ENCODE measurements around the gene MEAK7. TPM values are rescaled to one million over a fixed set of nuclear protein-coding genes. Genes with fewer than 3 reads are reported as not detected.

The MEAK7 gene
- total RNA-seq, 1 experiment from 2014 or later: 30.9 TPM

DNA sequence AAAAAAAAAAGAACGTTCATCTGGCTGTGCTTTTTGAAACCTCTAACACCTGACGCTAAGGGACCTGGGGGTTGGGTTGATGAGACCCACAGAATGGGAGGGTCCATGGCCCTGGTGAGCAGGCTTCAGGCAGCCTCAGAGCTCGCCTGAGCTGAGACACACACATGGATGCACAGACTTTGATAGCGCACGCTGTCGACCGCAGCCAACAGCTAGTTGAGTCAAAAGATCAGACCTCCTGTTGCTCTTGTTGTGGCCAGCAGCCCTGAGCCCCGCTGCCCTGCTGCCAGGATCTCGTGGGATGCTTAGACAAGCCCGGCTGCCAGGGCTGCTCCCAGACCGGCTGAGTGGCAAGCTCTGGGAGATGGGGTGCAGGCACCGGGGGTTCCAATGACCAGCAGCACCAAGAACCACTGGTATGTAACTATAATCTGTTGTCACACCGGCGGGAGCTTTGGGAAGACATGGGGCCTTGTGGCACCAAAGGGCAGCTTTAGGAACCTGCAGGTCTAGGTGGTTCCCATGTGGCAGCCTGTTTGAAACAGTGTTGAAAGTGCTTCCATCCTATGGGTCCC, 20.0 kb upstream of the MEAK7 start:
- ChIA-PET CTCF (interaction anchor here (1.8 kb wide), 1 partner anchor 9 kb away, joined by 4 read pairs; no protein-coding TSS in a partner anchor), POLR2A (no interaction called here)
- H3K4me3 Mint-ChIP-seq (ENCODE audit: unreplicated experiment): no peak overlapping the region
- H3K27ac Mint-ChIP-seq (ENCODE audit: unreplicated experiment): no peak overlapping the region
- Histone ChIP-seq H3K4me1 (no peaks in the 10 kb centered on the region; the same call in 1 of the 2 replicates), H3K36me3 (ENCODE audit: control insufficient read depth, insufficient read depth, low read length) (no peaks in the 10 kb centered on the region), H3K9me3 (peaks cover 1% of the 10 kb centered on the region; the same call in 1 of the 2 replicates), H3K4me3 (ENCODE audit: low read depth, low read length) (no peak overlapping the region), H3K27me3 (replicated peaks; ENCODE audit: control insufficient read depth, insufficient read depth, low read length) (no peaks in the 10 kb centered on the region)
- TF ChIP-seq, protein P1, sequence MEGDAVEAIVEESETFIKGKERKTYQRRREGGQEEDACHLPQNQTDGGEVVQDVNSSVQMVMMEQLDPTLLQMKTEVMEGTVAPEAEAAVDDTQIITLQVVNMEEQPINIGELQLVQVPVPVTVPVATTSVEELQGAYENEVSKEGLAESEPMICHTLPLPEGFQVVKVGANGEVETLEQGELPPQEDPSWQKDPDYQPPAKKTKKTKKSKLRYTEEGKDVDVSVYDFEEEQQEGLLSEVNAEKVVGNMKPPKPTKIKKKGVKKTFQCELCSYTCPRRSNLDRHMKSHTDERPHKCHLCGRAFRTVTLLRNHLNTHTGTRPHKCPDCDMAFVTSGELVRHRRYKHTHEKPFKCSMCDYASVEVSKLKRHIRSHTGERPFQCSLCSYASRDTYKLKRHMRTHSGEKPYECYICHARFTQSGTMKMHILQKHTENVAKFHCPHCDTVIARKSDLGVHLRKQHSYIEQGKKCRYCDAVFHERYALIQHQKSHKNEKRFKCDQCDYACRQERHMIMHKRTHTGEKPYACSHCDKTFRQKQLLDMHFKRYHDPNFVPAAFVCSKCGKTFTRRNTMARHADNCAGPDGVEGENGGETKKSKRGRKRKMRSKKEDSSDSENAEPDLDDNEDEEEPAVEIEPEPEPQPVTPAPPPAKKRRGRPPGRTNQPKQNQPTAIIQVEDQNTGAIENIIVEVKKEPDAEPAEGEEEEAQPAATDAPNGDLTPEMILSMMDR (IDR thresholded peaks at IDR 0.05; ENCODE audit: insufficient read depth in 1 of 2, low read depth in 1 of 2, low read length in 1 of 2, severe bottlenecking in 1 of 2, unreplicated experiment in 1 of 2): no peak
- intact Hi-C loops (cut with micrococcal nuclease; ENCODE audit: unreplicated experiment): no loop called here
- peaks cover 16% of the 10 kb centered on the region for H3K4me1 Mint-ChIP-seq (ENCODE audit: low read depth, unreplicated experiment)
- DNase-seq: no peak
- H3K27me3 Mint-ChIP-seq (ENCODE audit: insufficient read depth, unreplicated experiment): no peaks in the 10 kb centered on the region
- peaks cover 15% of the 10 kb centered on the region for H3K36me3 Mint-ChIP-seq (ENCODE audit: insufficient read depth, unreplicated experiment)
- no TSS peak for BruUV-seq (replicated peaks)
- peaks cover 8% of the 10 kb centered on the region for H3K9me3 Mint-ChIP-seq (ENCODE audit: unreplicated experiment)

DNA sequence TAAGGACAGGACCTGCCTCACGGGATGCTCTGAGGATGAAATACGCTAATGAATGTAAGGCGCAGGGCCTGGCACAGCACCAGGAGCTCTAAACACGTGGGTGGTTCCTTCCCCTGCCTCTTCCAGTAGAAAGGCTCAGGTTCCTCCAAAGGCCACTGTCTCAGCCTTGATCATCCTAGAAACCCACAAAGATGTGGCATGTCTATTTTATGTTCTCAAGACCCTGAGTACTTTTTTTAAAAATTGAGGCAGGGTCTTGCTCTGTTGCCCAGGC, 17.0 kb upstream of the MEAK7 start:
- no peak for DNase-seq
- H3K4me1 ChIP-seq: peaks cover 16% of the 10 kb centered on the region
- CTCF ChIA-PET: no interaction called here
- Mint-ChIP-seq H3K9me3 (ENCODE audit: unreplicated experiment) (no peaks in the 10 kb centered on the region), H3K27me3 (ENCODE audit: insufficient read depth, unreplicated experiment) (no peaks in the 10 kb centered on the region), H3K4me3 (ENCODE audit: unreplicated experiment) (no peak overlapping the region), H3K27ac (ENCODE audit: unreplicated experiment) (no peak overlapping the region), H3K4me1 (ENCODE audit: low read depth, unreplicated experiment) (peaks cover 22% of the 10 kb centered on the region), H3K36me3 (ENCODE audit: insufficient read depth, unreplicated experiment) (peaks cover 5% of the 10 kb centered on the region)
- intact Hi-C loops (cut with micrococcal nuclease; ENCODE audit: unreplicated experiment): no loop called here
- H3K9me3 ChIP-seq: no peaks in the 10 kb centered on the region
- H3K36me3 ChIP-seq (ENCODE audit: control insufficient read depth, insufficient read depth, low read length): no peaks in the 10 kb centered on the region
- H3K4me3 ChIP-seq (ENCODE audit: low read depth, low read length): no peak overlapping the region
- H3K27me3 ChIP-seq (replicated peaks; ENCODE audit: control insufficient read depth, insufficient read depth, low read length): no peaks in the 10 kb centered on the region
- TF ChIP-seq, protein P1 (IDR thresholded peaks at IDR 0.05; ENCODE audit: insufficient read depth in 1 of 2, low read depth in 1 of 2, low read length in 1 of 2, severe bottlenecking in 1 of 2, unreplicated experiment in 1 of 2): no peak
- POLR2A ChIA-PET: no interaction called here
- no TSS peak for BruUV-seq (replicated peaks)

DNA sequence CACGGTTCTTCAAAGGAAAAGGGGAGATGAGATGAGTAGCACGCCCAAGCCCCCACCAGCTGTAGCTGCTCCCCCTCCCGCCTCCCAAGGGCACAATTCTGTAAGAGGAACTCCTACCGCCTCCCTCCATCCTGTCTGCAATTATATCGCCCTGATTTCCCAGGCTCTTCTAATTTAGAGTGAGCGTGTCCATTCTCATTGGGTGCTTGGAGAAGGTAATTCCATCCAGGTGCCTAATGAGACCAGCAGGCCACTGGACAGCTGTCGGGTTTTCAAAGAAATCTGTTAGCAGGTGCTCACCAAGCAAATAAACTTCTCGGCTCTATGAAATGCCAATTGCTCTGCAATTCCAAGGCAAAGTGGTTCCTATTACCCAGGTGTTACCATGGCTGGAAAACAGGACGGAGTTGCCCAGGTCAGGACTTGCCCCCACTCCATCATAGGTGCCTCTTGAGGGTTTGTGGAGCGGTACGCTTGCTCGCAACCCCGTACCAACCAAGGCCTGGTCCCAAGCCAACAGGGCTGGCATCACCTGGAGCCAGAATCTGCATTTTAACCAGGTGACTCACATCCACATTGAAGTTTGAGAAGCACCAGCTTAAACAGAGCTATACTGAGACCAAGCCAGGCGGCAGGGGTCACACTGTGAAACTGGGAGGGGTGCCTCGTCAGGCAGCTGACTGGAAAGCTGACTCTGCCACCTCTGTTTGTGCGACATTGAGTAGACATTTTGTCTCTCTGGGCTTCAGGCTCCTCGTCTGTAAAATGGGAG, 16.5 kb upstream of the MEAK7 start:
- H3K9me3 ChIP-seq: no peaks in the 10 kb centered on the region
- intact Hi-C loops (cut with micrococcal nuclease; ENCODE audit: unreplicated experiment): no loop called here
- Mint-ChIP-seq H3K27me3 (ENCODE audit: insufficient read depth, unreplicated experiment) (no peaks in the 10 kb centered on the region), H3K27ac (ENCODE audit: unreplicated experiment) (no peak overlapping the region), H3K4me1 (ENCODE audit: low read depth, unreplicated experiment) (peaks cover 24% of the 10 kb centered on the region), H3K36me3 (ENCODE audit: insufficient read depth, unreplicated experiment) (peaks cover 5% of the 10 kb centered on the region), H3K4me3 (ENCODE audit: unreplicated experiment) (no peak overlapping the region), H3K9me3 (ENCODE audit: unreplicated experiment) (no peaks in the 10 kb centered on the region)
- H3K4me1 ChIP-seq: peaks cover 16% of the 10 kb centered on the region
- no peaks in the 10 kb centered on the region for H3K27me3 ChIP-seq (replicated peaks; ENCODE audit: control insufficient read depth, insufficient read depth, low read length)
- no peak overlapping the region for H3K4me3 ChIP-seq (ENCODE audit: low read depth, low read length)
- no peak for DNase-seq
- ChIA-PET POLR2A (no interaction called here), CTCF (interaction anchor here (0.5 to 1.6 kb wide), 4 partner anchors 10 to 102 kb away, joined by 3 to 5 read pairs (median 3); no protein-coding TSS in a partner anchor)
- TF ChIP-seq, protein P1 (IDR thresholded peaks at IDR 0.05; ENCODE audit: insufficient read depth in 1 of 2, low read depth in 1 of 2, low read length in 1 of 2, severe bottlenecking in 1 of 2, unreplicated experiment in 1 of 2): no peak
- no peaks in the 10 kb centered on the region for H3K36me3 ChIP-seq (ENCODE audit: control insufficient read depth, insufficient read depth, low read length)
- BruUV-seq (replicated peaks): no TSS peak
